ENCODE results near the gene ALDH1A3. TPM values are rescaled to one million over a fixed set of nuclear protein-coding genes. Genes with fewer than 3 reads are reported as not detected.

Gene ALDH1A3
- total and polyA plus RNA-seq, 2 donors (not counting 1 experiment from before 2014, with no cell fraction given): 4.2 to 32.5 TPM

GRCh38 chr15:100901702-100902435, 22.2 kb downstream of the ALDH1A3 start:
- Histone ChIP-seq H3K79me2 (ENCODE audit: control insufficient read depth, insufficient read depth, low read length) (no peaks in the 10 kb centered on the region), H3K4me3 (replicated peaks in 1 of 4; ENCODE audit: control extremely low read depth in 1 of 4, insufficient read depth in 1 of 4, low read depth in 3 of 4, low read length in 4 of 4) (peak overlapping the region in 2 of 4 experiments; percentile 12 to 34), H3K9me3 (ENCODE audit: control insufficient read depth, insufficient read depth, low read depth, low read length) (no peaks in the 10 kb centered on the region), H4K20me1 (ENCODE audit: control insufficient read depth, extremely low read depth, insufficient read depth, low read length) (no peaks in the 10 kb centered on the region), H3K27me3 (ENCODE audit: control insufficient read depth, insufficient read depth, low read length) (no peaks in the 10 kb centered on the region), H3K27ac (ENCODE audit: insufficient read depth, low read length) (peak overlapping the region; percentile 76), H3K4me1 (ENCODE audit: control insufficient read depth, extremely low read depth, insufficient read depth, low read length) (peaks cover 5% of the 10 kb centered on the region), H2AFZ (ENCODE audit: low read length) (peak overlapping the region; percentile 93), H3K9ac (ENCODE audit: insufficient read depth, low read length) (no peak overlapping the region), H3K4me2 (ENCODE audit: extremely low read depth, insufficient read depth, low read length) (peak overlapping the region; percentile 53), H3K36me3 (ENCODE audit: control insufficient read depth, insufficient read depth, low read length) (no peaks in the 10 kb centered on the region)
- peak in 1 of 2 donors; percentile 40 for DNase-seq (ENCODE audit: low read depth in 2 of 2)
- TF ChIP-seq EZH2 (IDR thresholded peaks at IDR 0.05; ENCODE audit: low read length, missing control alignments): no peak

GRCh38 chr15:100902436-100903167, 23.0 kb downstream of the ALDH1A3 start:
- Histone ChIP-seq H3K4me2 (ENCODE audit: extremely low read depth, insufficient read depth, low read length) (peak overlapping the region; percentile 53), H3K9me3 (ENCODE audit: control insufficient read depth, insufficient read depth, low read depth, low read length) (no peaks in the 10 kb centered on the region), H3K27ac (ENCODE audit: insufficient read depth, low read length) (peak overlapping the region; percentile 76), H3K9ac (ENCODE audit: insufficient read depth, low read length) (peak overlapping the region; percentile 23), H3K36me3 (ENCODE audit: control insufficient read depth, insufficient read depth, low read length) (no peaks in the 10 kb centered on the region), H4K20me1 (ENCODE audit: control insufficient read depth, extremely low read depth, insufficient read depth, low read length) (no peaks in the 10 kb centered on the region), H3K27me3 (ENCODE audit: control insufficient read depth, insufficient read depth, low read length) (no peaks in the 10 kb centered on the region), H3K79me2 (ENCODE audit: control insufficient read depth, insufficient read depth, low read length) (no peaks in the 10 kb centered on the region), H3K4me1 (ENCODE audit: control insufficient read depth, extremely low read depth, insufficient read depth, low read length) (peaks cover 5% of the 10 kb centered on the region), H2AFZ (ENCODE audit: low read length) (peak overlapping the region; percentile 93), H3K4me3 (replicated peaks in 1 of 4; ENCODE audit: control extremely low read depth in 1 of 4, insufficient read depth in 1 of 4, low read depth in 3 of 4, low read length in 4 of 4) (peak overlapping the region in 2 of 4 experiments; percentile 12 to 34)
- TF ChIP-seq CTCF (conservative IDR thresholded peaks at IDR 0.05 in 1 of 2, IDR thresholded peaks at IDR 0.05 in 1 of 2; ENCODE audit: low read depth in 1 of 2, low read length in 2 of 2) (no peak), EZH2 (IDR thresholded peaks at IDR 0.05; ENCODE audit: low read length, missing control alignments) (no peak)
- peak; percentile 77 to 78 for DNase-seq (ENCODE audit: low read depth in 2 of 2)

- H3K27me3 ChIP-seq (ENCODE audit: control insufficient read depth, insufficient read depth, low read length): no peaks in the 10 kb centered on the region
- TF ChIP-seq CTCF (conservative IDR thresholded peaks at IDR 0.05 in 1 of 2, IDR thresholded peaks at IDR 0.05 in 1 of 2; ENCODE audit: low read depth in 1 of 2, low read length in 2 of 2) (no peak), EZH2 (IDR thresholded peaks at IDR 0.05; ENCODE audit: low read length, missing control alignments) (no peak)
- no peak overlapping the region for H3K9ac ChIP-seq (ENCODE audit: insufficient read depth, low read length)
- no peak overlapping the region for H3K27ac ChIP-seq (ENCODE audit: insufficient read depth, low read length)
- H4K20me1 ChIP-seq (ENCODE audit: control insufficient read depth, extremely low read depth, insufficient read depth, low read length): no peaks in the 10 kb centered on the region
- H3K79me2 ChIP-seq (ENCODE audit: control insufficient read depth, insufficient read depth, low read length): no peaks in the 10 kb centered on the region
- DNase-seq (ENCODE audit: low read depth in 2 of 2): no peak
- H3K9me3 ChIP-seq (ENCODE audit: control insufficient read depth, insufficient read depth, low read depth, low read length): no peaks in the 10 kb centered on the region
- no peak overlapping the region for H2AFZ ChIP-seq (ENCODE audit: low read length)
- H3K4me3 ChIP-seq (replicated peaks in 1 of 4; ENCODE audit: control extremely low read depth in 1 of 4, insufficient read depth in 1 of 4, low read depth in 3 of 4, low read length in 4 of 4): no peak overlapping the region
- peaks cover 5% of the 10 kb centered on the region for H3K4me1 ChIP-seq (ENCODE audit: control insufficient read depth, extremely low read depth, insufficient read depth, low read length)
- H3K4me2 ChIP-seq (ENCODE audit: extremely low read depth, insufficient read depth, low read length): no peak overlapping the region
- no peaks in the 10 kb centered on the region for H3K36me3 ChIP-seq (ENCODE audit: control insufficient read depth, insufficient read depth, low read length)
Measured at GRCh38 chr15:100903168-100903554, 23.5 kb downstream of the ALDH1A3 start.
